Stimulated activated memory B cell treated with anti-CD40 and anti-IgM and Interleukin-4, amounts not matched to agents 10 μg/mL and 1 μg/mL and 100 μg/mL, for 72 hours (primary cell): Measurements from ENCODE around the gene MRPL4.
A peak's percentile ranks its signal among the peaks of the same experiment; 100 is the strongest.
"Not testable (repeated sequence)": the region's sequence is repeated elsewhere in the genome, so short reads cannot be mapped to it uniquely, and the experiment has no call there.

Experiments used
- ATAC-seq: fragments of 150-1000 bp; cut with Tn5 transposase; 2 replicates; pipeline ENCODE4 v1.10.0; 2021
- H3K27ac Mint-ChIP-seq: one replicate; pipeline ENCODE4 v1.8.0; 2022; ENCODE audit warnings: mild to moderate bottlenecking, mixed read lengths
- H3K27me3 Mint-ChIP-seq: one replicate; pipeline ENCODE4 v1.8.0; 2022; ENCODE audit warnings: mixed read lengths
- H3K36me3 Mint-ChIP-seq: one replicate; pipeline ENCODE4 v1.8.0; 2022; ENCODE audit warnings: mixed read lengths
- H3K4me1 Mint-ChIP-seq: one replicate; pipeline ENCODE4 v1.8.0; 2022; ENCODE audit warnings: mixed read lengths
- H3K4me3 Mint-ChIP-seq: one replicate; pipeline ENCODE4 v1.8.0; 2022; ENCODE audit warnings: mild to moderate bottlenecking, moderate library complexity, mixed read lengths
- H3K9me3 Mint-ChIP-seq: one replicate; pipeline ENCODE4 v1.8.0; 2022; ENCODE audit warnings: mixed read lengths

MRPL4 gene

GRCh38 chr19:10226021-10226375 lies 26.0 kb upstream of the MRPL4 start:
- Mint-ChIP-seq H3K4me3 (no peak overlapping the region), H3K27ac (no peak overlapping the region), H3K27me3 (no peaks in the 10 kb centered on the region), H3K9me3 (no peaks in the 10 kb centered on the region), H3K36me3 (peaks cover 12% of the 10 kb centered on the region), H3K4me1 (peaks cover 45% of the 10 kb centered on the region)
- ATAC-seq = no peak

GRCh38 chr19:10226376-10227025 lies 25.5 kb upstream of the MRPL4 start:
- ATAC-seq = no peak
- H3K27ac Mint-ChIP-seq = no peak overlapping the region
- peaks cover 41% of the 10 kb centered on the region for H3K4me1 Mint-ChIP-seq
- no peaks in the 10 kb centered on the region for H3K9me3 Mint-ChIP-seq
- peaks cover 12% of the 10 kb centered on the region for H3K36me3 Mint-ChIP-seq
- no peak overlapping the region for H3K4me3 Mint-ChIP-seq
- no peaks in the 10 kb centered on the region for H3K27me3 Mint-ChIP-seq

GRCh38 chr19:10227026-10227971 lies 24.7 kb upstream of the MRPL4 start:
- peak overlapping the region; percentile 82 for H3K27ac Mint-ChIP-seq
- H3K9me3 Mint-ChIP-seq = no peaks in the 10 kb centered on the region
- H3K4me3 Mint-ChIP-seq = no peak overlapping the region
- ATAC-seq = no peak
- H3K4me1 Mint-ChIP-seq = peaks cover 41% of the 10 kb centered on the region
- no peaks in the 10 kb centered on the region for H3K27me3 Mint-ChIP-seq
- H3K36me3 Mint-ChIP-seq = peaks cover 11% of the 10 kb centered on the region

- Mint-ChIP-seq H3K36me3 (peaks cover 7% of the 10 kb centered on the region), H3K4me3 (no peak overlapping the region), H3K4me1 (peaks cover 43% of the 10 kb centered on the region), H3K9me3 (no peaks in the 10 kb centered on the region), H3K27me3 (no peaks in the 10 kb centered on the region), H3K27ac (peak overlapping the region; percentile 82)
- ATAC-seq = no peak
These were observed 23.6 kb upstream of the MRPL4 start for GRCh38 chr19:10228393-10228792.

- Mint-ChIP-seq H3K4me1 (peaks cover 43% of the 10 kb centered on the region), H3K27ac (peak overlapping the region; percentile 82), H3K27me3 (no peaks in the 10 kb centered on the region), H3K9me3 (no peaks in the 10 kb centered on the region), H3K4me3 (peak overlapping the region; percentile 86), H3K36me3 (peaks cover 5% of the 10 kb centered on the region)
- no peak for ATAC-seq
These were observed 23.1 kb upstream of the MRPL4 start for GRCh38 chr19:10228920-10229319.

- peak overlapping the region; percentile 86 for H3K4me3 Mint-ChIP-seq
- no peaks in the 10 kb centered on the region for H3K27me3 Mint-ChIP-seq
- peaks cover 49% of the 10 kb centered on the region for H3K4me1 Mint-ChIP-seq
- H3K27ac Mint-ChIP-seq = peak overlapping the region; percentile 82
- H3K36me3 Mint-ChIP-seq = no peaks in the 10 kb centered on the region
- H3K9me3 Mint-ChIP-seq = no peaks in the 10 kb centered on the region
- peak; percentile 49 for ATAC-seq
These were observed 21.7 kb upstream of the MRPL4 start for GRCh38 chr19:10230173-10230860.

- H3K4me3 Mint-ChIP-seq = peak within 1 kb of the TSS; percentile 86
- ATAC-seq = peak; percentile 65
- no peaks in the 10 kb centered on the region for H3K9me3 Mint-ChIP-seq
- H3K27ac Mint-ChIP-seq = peak within 1 kb of the TSS; percentile 82
- H3K4me1 Mint-ChIP-seq = peaks cover 54% of the 10 kb centered on the region
- H3K27me3 Mint-ChIP-seq = no peaks in the 10 kb centered on the region
- H3K36me3 Mint-ChIP-seq = no peaks in the 10 kb centered on the region
These were observed 21.0 kb upstream of the MRPL4 start, which contains the start of gene S1PR2 for GRCh38 chr19:10230861-10231611. Gene S1PR2 (minus strand): TSS chr19:10231331. CDS start chr19:10224905, 6,426 bp downstream.

- no peaks in the 10 kb centered on the region for H3K36me3 Mint-ChIP-seq
- no peak for ATAC-seq
- H3K27me3 Mint-ChIP-seq = no peaks in the 10 kb centered on the region
These were observed 20.3 kb upstream of the MRPL4 start for GRCh38 chr19:10231612-10232228.

GRCh38 chr19:10233946-10234345 lies 18.1 kb upstream of the MRPL4 start:
- peaks cover 59% of the 10 kb centered on the region for H3K4me1 Mint-ChIP-seq
- no peaks in the 10 kb centered on the region for H3K9me3 Mint-ChIP-seq
- no peak overlapping the region for H3K27ac Mint-ChIP-seq
- H3K4me3 Mint-ChIP-seq = no peak overlapping the region
- no peak for ATAC-seq
- H3K27me3 Mint-ChIP-seq = no peaks in the 10 kb centered on the region
- no peaks in the 10 kb centered on the region for H3K36me3 Mint-ChIP-seq

More at GRCh38 chr19:10231612-10232228, 20.3 kb upstream of the MRPL4 start:
- no peaks in the 10 kb centered on the region for H3K9me3 Mint-ChIP-seq
- peak overlapping the region; percentile 82 for H3K27ac Mint-ChIP-seq
- peak overlapping the region; percentile 86 for H3K4me3 Mint-ChIP-seq
- H3K4me1 Mint-ChIP-seq = peaks cover 55% of the 10 kb centered on the region

- no peaks in the 10 kb centered on the region for H3K9me3 Mint-ChIP-seq
- no peaks in the 10 kb centered on the region for H3K36me3 Mint-ChIP-seq
- peaks cover 57% of the 10 kb centered on the region for H3K4me1 Mint-ChIP-seq
- no peaks in the 10 kb centered on the region for H3K27me3 Mint-ChIP-seq
- no peak overlapping the region for H3K4me3 Mint-ChIP-seq
- no peak for ATAC-seq
- H3K27ac Mint-ChIP-seq = peak overlapping the region; percentile 93
These were observed 17.0 kb upstream of the MRPL4 start for GRCh38 chr19:10235003-10235402.

- Mint-ChIP-seq H3K27ac (peak overlapping the region; percentile 93), H3K4me1 (peaks cover 60% of the 10 kb centered on the region)
- not testable (repeated sequence) for H3K4me3 Mint-ChIP-seq, H3K27me3 Mint-ChIP-seq, H3K36me3 Mint-ChIP-seq, H3K9me3 Mint-ChIP-seq, ATAC-seq
These were observed 16.6 kb upstream of the MRPL4 start for GRCh38 chr19:10235409-10235808.

GRCh38 chr19:10237702-10238101 lies 14.3 kb upstream of the MRPL4 start:
- Mint-ChIP-seq H3K4me1 (peaks cover 63% of the 10 kb centered on the region), H3K27me3 (no peaks in the 10 kb centered on the region), H3K27ac (peak overlapping the region; percentile 76), H3K4me3 (no peak overlapping the region), H3K9me3 (no peaks in the 10 kb centered on the region), H3K36me3 (no peaks in the 10 kb centered on the region)
- no peak for ATAC-seq

GRCh38 chr19:10238172-10238783 lies 13.7 kb upstream of the MRPL4 start:
- Mint-ChIP-seq H3K9me3 (no peaks in the 10 kb centered on the region), H3K27ac (peak overlapping the region; percentile 76), H3K27me3 (no peaks in the 10 kb centered on the region), H3K4me1 (peaks cover 64% of the 10 kb centered on the region), H3K36me3 (no peaks in the 10 kb centered on the region), H3K4me3 (no peak overlapping the region)
- no peak for ATAC-seq

- not testable (repeated sequence) for H3K9me3 Mint-ChIP-seq, H3K36me3 Mint-ChIP-seq, H3K4me3 Mint-ChIP-seq, H3K27me3 Mint-ChIP-seq, ATAC-seq, H3K27ac Mint-ChIP-seq
- peaks cover 63% of the 10 kb centered on the region for H3K4me1 Mint-ChIP-seq
These were observed 10.1 kb upstream of the MRPL4 start for GRCh38 chr19:10241826-10242449.
